ENCODE measurements around the gene RBM25. TPM values are rescaled to one million over a fixed set of nuclear protein-coding genes. Genes with fewer than 3 reads are reported as not detected.

The RBM25 gene
- 10 to 100 TPM; 64.1 to 87.0 (median 73.8) TPM for total RNA-seq

DNA sequence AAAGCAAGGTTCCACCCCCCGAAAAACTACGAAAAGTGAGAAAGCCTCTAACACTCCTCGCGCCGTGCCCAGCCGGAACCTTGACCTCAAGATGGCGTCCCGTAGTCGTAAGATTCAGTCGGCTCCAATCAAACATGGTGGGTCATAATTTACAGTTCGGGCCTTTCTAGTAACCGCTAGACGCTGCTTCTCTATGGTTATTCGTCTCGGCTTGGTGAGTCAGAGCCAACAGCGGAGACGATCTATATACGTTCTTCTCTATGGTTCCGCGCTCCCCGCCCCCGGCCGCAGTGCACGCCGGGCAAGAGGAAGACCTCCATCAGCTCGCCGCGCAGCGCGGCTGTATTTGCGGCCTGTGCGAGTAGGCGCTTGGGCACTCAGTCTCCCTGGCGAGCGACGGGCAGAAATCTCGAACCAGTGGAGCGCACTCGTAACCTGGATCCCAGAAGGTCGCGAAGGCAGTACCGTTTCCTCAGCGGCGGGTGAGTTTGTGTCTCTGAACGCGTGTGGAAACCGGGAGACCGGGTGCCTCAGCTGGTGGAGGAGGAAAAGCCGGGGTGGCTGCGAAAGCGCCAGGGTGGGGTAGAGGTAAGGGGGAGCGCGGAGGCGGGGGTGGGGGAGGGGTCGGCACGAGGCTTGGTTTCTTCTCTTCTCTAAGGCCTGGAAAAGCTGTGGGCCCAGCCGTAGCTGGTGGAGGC lies at the start of gene RBM25:
RBM25 (plus strand) TSS at position 311 of the 698 bp plus-strand sequence. CDS start 13,108 bp downstream, outside the sequence.
- TF ChIP-seq, protein P1, sequence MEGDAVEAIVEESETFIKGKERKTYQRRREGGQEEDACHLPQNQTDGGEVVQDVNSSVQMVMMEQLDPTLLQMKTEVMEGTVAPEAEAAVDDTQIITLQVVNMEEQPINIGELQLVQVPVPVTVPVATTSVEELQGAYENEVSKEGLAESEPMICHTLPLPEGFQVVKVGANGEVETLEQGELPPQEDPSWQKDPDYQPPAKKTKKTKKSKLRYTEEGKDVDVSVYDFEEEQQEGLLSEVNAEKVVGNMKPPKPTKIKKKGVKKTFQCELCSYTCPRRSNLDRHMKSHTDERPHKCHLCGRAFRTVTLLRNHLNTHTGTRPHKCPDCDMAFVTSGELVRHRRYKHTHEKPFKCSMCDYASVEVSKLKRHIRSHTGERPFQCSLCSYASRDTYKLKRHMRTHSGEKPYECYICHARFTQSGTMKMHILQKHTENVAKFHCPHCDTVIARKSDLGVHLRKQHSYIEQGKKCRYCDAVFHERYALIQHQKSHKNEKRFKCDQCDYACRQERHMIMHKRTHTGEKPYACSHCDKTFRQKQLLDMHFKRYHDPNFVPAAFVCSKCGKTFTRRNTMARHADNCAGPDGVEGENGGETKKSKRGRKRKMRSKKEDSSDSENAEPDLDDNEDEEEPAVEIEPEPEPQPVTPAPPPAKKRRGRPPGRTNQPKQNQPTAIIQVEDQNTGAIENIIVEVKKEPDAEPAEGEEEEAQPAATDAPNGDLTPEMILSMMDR (IDR thresholded peaks at IDR 0.05; ENCODE audit: low read depth), result no peak

DNA sequence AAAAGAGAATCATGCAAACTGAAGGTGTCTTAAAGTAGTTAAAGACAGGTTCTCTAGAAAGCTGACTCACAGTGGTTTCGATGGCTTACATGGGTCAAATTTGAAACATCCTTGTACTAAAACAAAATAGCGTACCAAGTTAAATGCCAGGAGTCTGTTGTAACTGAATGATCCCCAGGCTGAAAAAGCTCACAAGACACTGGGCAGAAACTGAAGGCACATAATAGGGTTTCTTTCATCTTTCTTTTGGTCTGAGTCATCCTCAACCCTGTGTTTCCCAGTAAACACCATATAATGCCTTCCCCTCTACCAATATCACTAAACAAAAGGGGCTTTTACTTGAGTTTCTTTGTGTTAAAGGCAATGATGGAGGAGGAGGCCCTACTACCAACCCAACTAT lies 44.2 kb upstream of the RBM25 start:
- TF ChIP-seq, protein P1 (IDR thresholded peaks at IDR 0.05; ENCODE audit: low read depth), result no peak

DNA sequence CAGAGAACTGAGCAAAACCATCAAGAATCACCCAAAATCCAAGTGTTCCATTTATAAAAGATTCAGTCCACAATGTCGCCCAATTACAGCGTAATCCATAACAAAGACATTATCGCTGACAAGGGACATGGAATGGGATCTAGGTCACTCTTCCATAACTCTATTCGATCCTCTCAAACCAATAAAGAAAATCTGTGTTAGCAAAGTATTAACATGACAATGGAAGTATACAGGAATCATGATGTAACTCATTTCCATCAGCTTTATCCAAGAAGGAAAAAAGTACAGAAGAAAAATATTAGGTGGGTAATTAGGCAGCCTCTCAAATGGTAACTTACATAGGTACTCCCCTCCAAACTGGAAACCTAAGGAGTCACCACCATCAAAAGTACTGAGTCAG lies 36.3 kb upstream of the RBM25 start:
- TF ChIP-seq, protein P1 (IDR thresholded peaks at IDR 0.05; ENCODE audit: low read depth), result no peak

DNA sequence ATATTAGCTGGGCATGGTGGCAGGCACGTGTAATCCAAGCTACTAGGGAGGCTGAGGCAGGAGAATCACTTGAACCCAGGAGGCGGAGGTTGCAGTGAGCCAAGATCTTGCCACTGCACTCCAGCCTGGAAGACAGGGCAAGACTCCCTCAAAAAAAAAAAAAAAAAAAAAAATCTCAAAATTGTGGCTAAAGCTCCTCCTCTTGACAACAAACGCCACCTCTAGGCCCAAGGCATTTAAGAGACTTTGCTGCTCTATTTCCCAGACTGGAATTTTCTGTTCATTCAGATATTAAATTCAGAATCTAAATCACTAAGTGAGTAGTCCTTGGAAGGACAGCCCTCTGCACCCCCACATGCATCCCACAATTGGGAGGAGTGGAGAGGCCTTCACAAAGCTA lies 32.8 kb upstream of the RBM25 start:
- TF ChIP-seq, protein P1 (IDR thresholded peaks at IDR 0.05; ENCODE audit: low read depth), result no peak

DNA sequence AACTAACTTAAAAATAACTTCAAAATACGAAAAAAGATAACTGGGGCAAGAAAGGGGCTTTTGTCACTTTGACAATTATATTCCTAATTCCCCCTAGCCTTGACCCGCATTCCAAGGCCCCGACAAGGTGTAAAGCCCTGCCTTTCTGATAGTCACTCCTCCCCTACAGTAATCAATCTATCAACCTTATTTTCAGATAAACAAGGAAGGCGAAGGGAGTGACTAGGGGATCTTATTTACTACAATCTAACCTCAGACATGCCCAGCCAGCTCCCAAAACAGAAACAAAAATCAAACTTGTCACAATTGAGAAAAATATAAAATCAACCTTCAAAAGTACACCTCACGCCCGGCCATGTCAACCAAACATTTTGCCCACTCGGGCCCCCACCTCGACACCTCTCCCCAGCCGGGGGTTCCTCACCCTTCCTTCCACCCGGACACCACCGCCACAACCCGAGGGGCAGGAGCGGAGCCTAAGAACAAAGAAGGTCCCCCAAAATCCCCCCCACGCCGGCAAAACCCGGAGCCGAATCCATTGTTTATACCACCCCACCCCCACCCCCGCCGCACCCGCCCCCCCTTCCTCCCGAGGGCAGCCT lies 32.0 kb upstream of the RBM25 start:
- TF ChIP-seq, protein P1 (IDR thresholded peaks at IDR 0.05; ENCODE audit: low read depth), result no peak

DNA sequence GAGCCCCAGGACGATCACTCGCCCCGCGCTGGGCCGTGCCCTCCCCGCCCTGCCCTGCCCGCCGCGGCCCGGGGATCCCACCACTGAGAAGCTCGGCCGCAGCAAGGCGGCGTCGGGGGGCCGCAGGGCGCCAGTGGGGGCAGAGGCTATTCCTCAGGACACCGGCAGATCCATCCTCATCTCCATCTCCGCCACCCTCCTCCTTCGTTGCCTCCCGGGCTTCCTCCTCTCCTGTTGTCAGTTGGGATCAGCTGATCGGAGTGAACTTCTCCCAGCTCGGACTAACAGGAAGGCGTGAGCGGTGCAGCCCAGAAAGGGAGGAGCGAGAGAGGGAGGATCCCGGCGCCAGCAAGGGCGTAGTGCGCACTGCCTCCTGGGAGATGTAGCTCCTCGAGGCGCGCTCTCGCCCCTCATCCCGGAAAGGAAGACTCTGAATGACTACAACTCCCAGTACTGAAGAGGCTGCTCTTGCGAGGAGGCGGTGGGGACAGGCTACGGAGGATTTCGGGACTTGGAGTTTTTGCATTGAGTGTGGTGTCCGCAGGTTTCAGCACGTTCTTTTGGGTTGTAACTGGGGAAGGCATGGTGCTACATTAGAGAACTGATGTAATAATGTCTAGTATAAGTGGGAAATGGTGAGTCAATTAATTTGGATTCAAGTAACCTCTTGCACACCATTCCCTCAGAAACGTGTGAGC lies 31.3 kb upstream of the RBM25 start, which contains the start of gene ZFYVE1:
ZFYVE1 (minus strand) TSS at position 262 of the 698 bp plus-strand sequence. CDS start 2,598 bp downstream, outside the sequence.
- TF ChIP-seq, protein P1 (IDR thresholded peaks at IDR 0.05; ENCODE audit: low read depth), result no peak

DNA sequence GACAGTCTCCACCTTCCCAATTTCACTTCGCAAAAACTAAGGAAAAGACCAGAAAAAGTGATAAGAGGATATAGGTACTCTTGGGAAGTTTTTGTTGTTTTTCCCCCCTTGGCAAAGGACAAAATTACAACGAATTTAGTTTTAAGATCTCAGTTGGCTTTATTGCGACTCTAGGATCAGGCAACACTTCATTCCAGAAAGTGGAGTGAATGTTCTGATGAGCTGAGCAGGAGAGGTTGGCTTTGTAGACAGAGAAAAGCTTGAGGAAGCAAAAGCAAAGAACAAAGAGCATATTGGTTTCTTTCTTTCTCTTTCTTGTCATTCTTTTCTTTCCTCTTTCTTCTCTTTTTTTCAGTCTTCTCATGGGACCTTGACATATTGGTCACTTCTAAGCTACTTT lies 30.8 kb upstream of the RBM25 start:
- TF ChIP-seq, protein P1 (IDR thresholded peaks at IDR 0.05; ENCODE audit: low read depth), result no peak
